Ascending aorta (tissue), 2 donors: ENCODE measurements around the gene SH3RF1. TPM values are rescaled to one million over a fixed set of nuclear protein-coding genes. Genes with fewer than 3 reads are reported as not detected.

Source experiments
- DNase-seq, 2 donors: peaks; one replicate each; pipeline ENCODE4 v3.0.0-alpha.2; 2019; ENCODE audit warnings: low spot score in 2 of 2
- H3K27ac ChIP-seq, 2 donors: fragments of 200-600 bp; sonication (generic); one replicate each; pipeline ENCODE4 v1.5.1; 2016 to 2017; ENCODE audit warnings: mild to moderate bottlenecking in 1 of 2
- H3K27me3 ChIP-seq: fragments of 200-600 bp; sonication (generic); one replicate; pipeline ENCODE4 v1.5.1; 2017
- H3K36me3 ChIP-seq, 2 donors: fragments of 200-600 bp; sonication (generic); one replicate each; pipeline ENCODE4 v1.5.1; 2016
- H3K4me1 ChIP-seq, 2 donors: fragments of 200-600 bp; sonication (generic); one replicate each; pipeline ENCODE4 v1.5.1; 2016 to 2017; ENCODE audit warnings: mild to moderate bottlenecking in 1 of 2
- H3K4me3 ChIP-seq, 2 donors: fragments of 200-600 bp; sonication (generic); one replicate each; pipeline ENCODE4 v1.5.1; 2016 to 2017; ENCODE audit warnings: mild to moderate bottlenecking in 1 of 2
- H3K9me3 ChIP-seq, 2 donors: fragments of 200-600 bp; sonication (generic); one replicate each; pipeline ENCODE4 v1.5.1; 2016
- intact Hi-C: fragments of 100-400 bp; cut with DNase I; formaldehyde crosslinking; loops from one replicate; pipeline ENCODE4 v1.15.1; 2023
- total RNA-seq: library from RNA; depleted of rRNA; stranded (reverse); fragments of >200 nt; gene quantifications from one replicate; pipeline ENCODE4 v1.1.0, GENCODE V29; 2016
- TF ChIP-seq, protein P1 (sequence below), 3 experiments: fragments of 200-600 bp in 2 of 3; fragments of 450-650 bp in 1 of 3; sonication (generic) in 2 of 3; IDR thresholded peaks; one replicate each; pipeline ENCODE4 v1.5.1; 2016 to 2019; ENCODE audit warnings: antibody characterized with exemption in 3 of 3, mild to moderate bottlenecking in 1 of 3, moderate library complexity in 1 of 3

The SH3RF1 gene
- total RNA-seq, 1 donor from 2014 or later: 27.6 TPM

DNA sequence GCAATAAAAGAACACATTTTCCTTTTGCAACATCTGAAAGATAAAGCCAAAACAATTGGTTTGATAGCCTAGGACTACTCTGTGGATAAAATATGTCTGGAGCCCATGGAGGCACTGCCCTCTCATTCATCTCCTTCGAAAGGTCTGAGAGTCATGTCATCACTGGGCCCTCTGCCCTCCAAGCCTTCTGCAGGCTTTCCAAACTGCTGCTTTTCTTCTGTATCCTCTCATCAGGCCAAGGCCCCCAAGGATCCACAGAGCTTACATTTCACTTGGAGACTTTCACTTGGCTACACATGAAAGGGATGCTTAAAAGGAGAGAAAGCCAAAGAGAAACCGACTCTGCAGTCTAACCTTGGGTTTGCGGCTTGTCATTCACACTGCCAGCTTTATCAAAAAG, 109.9 kb downstream of the SH3RF1 start:
- Histone ChIP-seq H3K9me3 (no peaks in the 10 kb centered on the region), H3K27ac (no peak overlapping the region), H3K4me1 (peaks cover 0 to 6% of the 10 kb centered on the region in 2 donors), H3K36me3 (no peaks in the 10 kb centered on the region), H3K27me3 (no peaks in the 10 kb centered on the region), H3K4me3 (no peak overlapping the region)
- DNase-seq: no peak
- intact Hi-C loops: no loop called here
- TF ChIP-seq, protein P1, sequence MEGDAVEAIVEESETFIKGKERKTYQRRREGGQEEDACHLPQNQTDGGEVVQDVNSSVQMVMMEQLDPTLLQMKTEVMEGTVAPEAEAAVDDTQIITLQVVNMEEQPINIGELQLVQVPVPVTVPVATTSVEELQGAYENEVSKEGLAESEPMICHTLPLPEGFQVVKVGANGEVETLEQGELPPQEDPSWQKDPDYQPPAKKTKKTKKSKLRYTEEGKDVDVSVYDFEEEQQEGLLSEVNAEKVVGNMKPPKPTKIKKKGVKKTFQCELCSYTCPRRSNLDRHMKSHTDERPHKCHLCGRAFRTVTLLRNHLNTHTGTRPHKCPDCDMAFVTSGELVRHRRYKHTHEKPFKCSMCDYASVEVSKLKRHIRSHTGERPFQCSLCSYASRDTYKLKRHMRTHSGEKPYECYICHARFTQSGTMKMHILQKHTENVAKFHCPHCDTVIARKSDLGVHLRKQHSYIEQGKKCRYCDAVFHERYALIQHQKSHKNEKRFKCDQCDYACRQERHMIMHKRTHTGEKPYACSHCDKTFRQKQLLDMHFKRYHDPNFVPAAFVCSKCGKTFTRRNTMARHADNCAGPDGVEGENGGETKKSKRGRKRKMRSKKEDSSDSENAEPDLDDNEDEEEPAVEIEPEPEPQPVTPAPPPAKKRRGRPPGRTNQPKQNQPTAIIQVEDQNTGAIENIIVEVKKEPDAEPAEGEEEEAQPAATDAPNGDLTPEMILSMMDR (IDR thresholded peaks at IDR 0.05): no peak

DNA sequence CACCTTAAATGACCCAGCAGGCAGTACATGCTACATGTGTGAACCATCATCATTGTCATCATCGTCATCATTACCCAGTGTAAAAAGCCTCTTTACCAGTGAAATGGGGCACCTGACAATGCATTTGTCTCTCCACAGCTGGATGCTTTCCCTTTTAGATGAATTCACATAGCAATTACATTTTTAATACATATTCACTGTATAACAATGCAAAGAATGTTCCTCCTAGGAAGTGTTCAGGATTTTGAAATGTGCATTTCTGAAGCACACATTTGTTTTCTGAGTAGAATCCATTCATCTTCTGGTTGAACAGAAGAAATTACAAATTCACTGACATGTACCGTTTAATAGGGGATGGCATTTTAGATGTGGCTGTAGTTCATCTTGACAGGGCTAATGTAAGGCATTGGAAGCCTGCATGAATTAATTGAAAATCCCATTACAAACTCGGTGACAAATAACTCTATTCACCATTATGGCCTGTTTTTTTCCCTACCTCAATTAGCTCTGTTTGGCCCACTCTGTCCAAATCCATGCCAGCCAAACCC, 111.1 kb downstream of the SH3RF1 start:
- intact Hi-C loops: no loop called here

DNA sequence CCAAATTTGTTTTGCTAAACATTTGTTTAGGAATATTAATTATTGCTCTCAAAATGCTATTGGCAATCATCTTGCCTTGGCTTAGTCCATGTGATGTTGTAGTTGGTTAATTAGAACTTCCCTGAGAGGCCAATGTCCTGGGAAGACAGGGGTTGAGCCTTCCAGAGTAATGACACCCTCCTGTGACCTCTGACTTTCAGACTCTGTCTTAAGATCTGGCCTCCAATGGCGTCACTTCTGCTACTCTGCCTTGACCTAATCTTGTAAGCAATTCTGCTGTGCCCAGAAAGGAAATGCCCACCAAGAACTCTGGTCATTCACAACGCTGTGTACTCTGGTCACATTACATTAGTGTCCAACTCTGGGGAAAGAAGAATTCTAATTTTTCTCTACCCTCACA, 111.9 kb downstream of the SH3RF1 start:
- intact Hi-C loops: no loop called here
- Histone ChIP-seq H3K27ac (no peak overlapping the region), H3K9me3 (no peaks in the 10 kb centered on the region)

More for the DNA sequence above, 111.1 kb downstream of the SH3RF1 start:
- H3K9me3 ChIP-seq: no peaks in the 10 kb centered on the region
- H3K27me3 ChIP-seq: no peaks in the 10 kb centered on the region
- no peak overlapping the region for H3K4me3 ChIP-seq
- peaks cover 0 to 8% of the 10 kb centered on the region in 2 donors for H3K36me3 ChIP-seq
- no peak for DNase-seq
- H3K4me1 ChIP-seq: peaks cover 0 to 6% of the 10 kb centered on the region in 2 donors
- TF ChIP-seq, protein P1 (IDR thresholded peaks at IDR 0.05): no peak
- H3K27ac ChIP-seq: no peak overlapping the region

DNA sequence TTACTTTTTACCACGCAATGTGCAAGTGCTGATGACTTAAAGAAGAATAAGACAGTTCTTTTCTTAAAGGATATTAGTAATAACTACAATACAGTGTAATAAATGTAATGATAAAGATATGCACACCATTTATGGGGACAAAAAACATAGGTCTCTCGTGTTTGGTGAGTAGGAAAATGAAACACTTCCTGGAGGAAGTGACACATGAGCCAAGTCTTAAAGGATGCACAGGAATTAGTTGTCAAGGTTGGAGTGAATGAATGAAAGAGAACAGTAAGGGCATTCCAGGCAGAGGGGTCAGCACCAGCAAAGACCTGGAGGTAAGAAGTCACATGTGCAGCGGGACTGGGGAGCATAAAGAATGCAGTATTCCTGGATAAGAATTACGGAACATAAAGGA, 112.7 kb downstream of the SH3RF1 start:
- H3K9me3 ChIP-seq: no peaks in the 10 kb centered on the region
- peaks cover 0 to 6% of the 10 kb centered on the region in 2 donors for H3K4me1 ChIP-seq
- H3K4me3 ChIP-seq: no peak overlapping the region
- H3K36me3 ChIP-seq: peaks cover 0 to 11% of the 10 kb centered on the region in 2 donors
- no peaks in the 10 kb centered on the region for H3K27me3 ChIP-seq
- intact Hi-C loops: no loop called here
- no peak for DNase-seq
- TF ChIP-seq, protein P1 (IDR thresholded peaks at IDR 0.05): no peak
- no peak overlapping the region for H3K27ac ChIP-seq

More for the DNA sequence above, 111.9 kb downstream of the SH3RF1 start:
- no peak for DNase-seq
- Histone ChIP-seq H3K4me3 (no peak overlapping the region), H3K27me3 (no peaks in the 10 kb centered on the region), H3K36me3 (peaks cover 0 to 11% of the 10 kb centered on the region in 2 donors), H3K4me1 (peaks cover 0 to 6% of the 10 kb centered on the region in 2 donors)
- TF ChIP-seq, protein P1 (IDR thresholded peaks at IDR 0.05): no peak

DNA sequence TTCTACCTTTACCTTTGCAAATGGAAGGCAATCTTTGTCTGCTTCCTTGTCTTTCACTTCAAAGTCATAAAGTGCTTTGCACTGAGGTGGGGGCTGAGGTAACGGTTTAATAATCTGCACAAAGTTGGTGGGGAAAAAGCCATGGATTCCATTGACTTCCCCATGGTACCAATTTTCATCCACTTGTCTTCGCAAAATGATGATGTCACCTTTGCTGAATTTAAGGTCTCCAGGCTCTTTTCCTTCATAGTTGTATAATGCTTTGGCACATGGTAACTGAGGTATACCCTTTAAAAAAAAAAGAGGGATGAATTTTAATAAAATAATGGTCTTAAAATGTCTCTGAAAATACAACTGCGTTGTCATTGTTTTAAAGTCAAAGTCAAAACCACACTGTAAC, 114.4 kb downstream of the SH3RF1 start:
- H3K4me3 ChIP-seq: no peak overlapping the region
- TF ChIP-seq, protein P1 (IDR thresholded peaks at IDR 0.05): no peak
- peaks cover 0 to 11% of the 10 kb centered on the region in 2 donors for H3K36me3 ChIP-seq
- no peaks in the 10 kb centered on the region for H3K27me3 ChIP-seq
- H3K9me3 ChIP-seq: no peaks in the 10 kb centered on the region
- intact Hi-C loops: no loop called here
- DNase-seq: no peak
- H3K27ac ChIP-seq: no peak overlapping the region
- H3K4me1 ChIP-seq: peaks cover 0 to 6% of the 10 kb centered on the region in 2 donors

DNA sequence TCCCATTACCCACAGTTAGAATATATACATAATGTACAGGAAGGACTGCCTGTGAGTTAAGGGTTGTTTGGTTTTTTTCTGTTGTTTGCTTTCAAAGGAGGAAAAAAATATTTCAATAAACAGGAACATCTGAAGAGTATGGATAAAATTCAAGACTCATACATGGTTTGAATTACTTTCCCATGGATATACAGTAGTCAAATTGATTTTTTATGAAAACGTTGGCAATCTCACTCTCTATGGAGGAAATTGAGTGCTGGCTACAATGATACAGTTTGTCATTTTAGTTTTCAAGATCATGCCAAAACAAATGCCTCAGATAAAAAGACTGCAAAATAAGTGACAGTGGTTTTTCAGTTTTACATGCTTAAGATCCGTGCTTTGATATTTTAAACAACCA, 116.6 kb downstream of the SH3RF1 start:
- intact Hi-C loops: no loop called here
- no peak for DNase-seq
- no peaks in the 10 kb centered on the region for H3K9me3 ChIP-seq

More for the DNA sequence above, 116.6 kb downstream of the SH3RF1 start:
- H3K4me1 ChIP-seq: no peaks in the 10 kb centered on the region
- peaks cover 0 to 11% of the 10 kb centered on the region in 2 donors for H3K36me3 ChIP-seq
- H3K27me3 ChIP-seq: no peaks in the 10 kb centered on the region
- H3K27ac ChIP-seq: no peak overlapping the region
- H3K4me3 ChIP-seq: no peak overlapping the region
- TF ChIP-seq, protein P1 (IDR thresholded peaks at IDR 0.05): no peak
